Activated T-cell treated with anti-CD3 and anti-CD28 coated beads, Interleukin-2, amount 50 U/mL, for 1 hour (primary cell): ENCODE data around the gene ITPKB.
A peak's percentile ranks its signal among the peaks of the same experiment; 100 is the strongest.
"Not testable (repeated sequence)": the region's sequence is repeated elsewhere in the genome, so short reads cannot be mapped to it uniquely, and the experiment has no call there.

Source experiments
- DNase-seq: peaks from one replicate; pipeline ENCODE4 v3.0.0-alpha.2; 2020

ITPKB gene

GRCh38 chr1:226754793-226755533, 15.9 kb upstream of the ITPKB start:
- DNase-seq, result no peak

- no peak for DNase-seq
These were observed 15.0 kb upstream of the ITPKB start for GRCh38 chr1:226754097-226754496.

GRCh38 chr1:226751703-226752102, 12.6 kb upstream of the ITPKB start:
- no peak for DNase-seq

GRCh38 chr1:226751214-226751613, 12.1 kb upstream of the ITPKB start:
- no peak for DNase-seq

- DNase-seq, result no peak
These were observed 10.4 kb upstream of the ITPKB start for GRCh38 chr1:226749467-226749866.

GRCh38 chr1:226748306-226748705, 9.2 kb upstream of the ITPKB start:
- no peak for DNase-seq

- DNase-seq, result not testable (repeated sequence)
These were observed 8.6 kb upstream of the ITPKB start for GRCh38 chr1:226747519-226748263.

GRCh38 chr1:226743259-226743658, 4.2 kb upstream of the ITPKB start:
- DNase-seq, result no peak

GRCh38 chr1:226741009-226741408, 1.9 kb upstream of the ITPKB start:
- no peak for DNase-seq

GRCh38 chr1:226739696-226740065, 599 bp upstream of the ITPKB start:
- DNase-seq, result no peak

GRCh38 chr1:226738421-226738994, 574 bp downstream of the ITPKB start:
- DNase-seq, result no peak

- peak; percentile 70 for DNase-seq
These were observed 1.2 kb downstream of the ITPKB start for GRCh38 chr1:226737819-226738420.

- DNase-seq, result peak; percentile 66
These were observed 1.9 kb downstream of the ITPKB start for GRCh38 chr1:226736908-226737818.

- peak; percentile 58 for DNase-seq
These were observed 2.8 kb downstream of the ITPKB start for GRCh38 chr1:226736001-226736907.

- DNase-seq, result peak; percentile 41
These were observed 3.5 kb downstream of the ITPKB start for GRCh38 chr1:226735576-226735975.

- DNase-seq, result no peak
These were observed 4.4 kb downstream of the ITPKB start for GRCh38 chr1:226734611-226735153.

- DNase-seq, result no peak
These were observed 5.2 kb downstream of the ITPKB start for GRCh38 chr1:226733876-226734275.

- no peak for DNase-seq
These were observed 5.8 kb downstream of the ITPKB start for GRCh38 chr1:226733304-226733703.

- DNase-seq, result no peak
These were observed 6.2 kb downstream of the ITPKB start for GRCh38 chr1:226732856-226733291.

- DNase-seq, result no peak
These were observed 7.7 kb downstream of the ITPKB start for GRCh38 chr1:226731257-226731893.

GRCh38 chr1:226730836-226731235, 8.2 kb downstream of the ITPKB start:
- no peak for DNase-seq
